Liver (tissue), 3 donors: Measurements from ENCODE around the gene VGLL4.

Source experiments
- EGR1 ChIP-seq, 2 donors: IDR thresholded peaks; 2 replicates each; pipeline ENCODE4 v1.6.1; 2016 to 2018; ENCODE audit warnings: antibody characterized with exemption in 2 of 2, low read depth in 2 of 2
- FOXA2 ChIP-seq: IDR thresholded peaks from 2 replicates; pipeline ENCODE4 v1.6.1; 2016; ENCODE audit warnings: antibody characterized with exemption
- JUND ChIP-seq, 2 donors: IDR thresholded peaks; 2 replicates each; pipeline ENCODE4 v1.6.1; 2016; ENCODE audit warnings: antibody characterized with exemption in 2 of 2
- NR2F2 ChIP-seq: IDR thresholded peaks from 2 replicates; pipeline ENCODE4 v1.6.1; 2016; ENCODE audit warnings: antibody characterized with exemption
- RAD21 ChIP-seq, 2 donors: IDR thresholded peaks; 2 replicates each; pipeline ENCODE4 v1.6.1; 2016; ENCODE audit warnings: antibody characterized with exemption in 2 of 2, mild to moderate bottlenecking in 2 of 2
- SP1 ChIP-seq: IDR thresholded peaks from 2 replicates; pipeline ENCODE4 v1.6.1; 2018; ENCODE audit warnings: antibody characterized with exemption, mild to moderate bottlenecking
- TAF1 ChIP-seq: conservative IDR thresholded peaks from 2 replicates; pipeline ENCODE4 v1.6.1; 2016; ENCODE audit warnings: antibody characterized with exemption, mild to moderate bottlenecking
- YY1 ChIP-seq: IDR thresholded peaks from 2 replicates; pipeline ENCODE4 v1.6.1; 2016; ENCODE audit warnings: antibody characterized with exemption, mild to moderate bottlenecking
- TF ChIP-seq, protein P1 (sequence below): fragments of 150-350 bp; IDR thresholded peaks from 2 replicates; pipeline ENCODE4 v1.5.1; 2017; ENCODE audit warnings: improper control_type of control experiment, low read depth, low read length; ENCODE audit not compliant: missing input control
- TF ChIP-seq, protein P2 (sequence below): IDR thresholded peaks from 2 replicates; pipeline ENCODE4 v1.6.1; 2016; ENCODE audit warnings: antibody characterized with exemption, mild to moderate bottlenecking
- TF ChIP-seq, protein P3 (sequence below): IDR thresholded peaks from 2 replicates; pipeline ENCODE4 v1.6.1; 2016; ENCODE audit warnings: antibody characterized with exemption
- TF ChIP-seq, protein P4 (sequence below): IDR thresholded peaks from 2 replicates; pipeline ENCODE4 v1.6.1; 2016; ENCODE audit warnings: antibody characterized with exemption
- TF ChIP-seq, protein P5 (sequence below): IDR thresholded peaks from 2 replicates; pipeline ENCODE4 v1.6.1; 2016; ENCODE audit warnings: antibody characterized with exemption
- donor health status: healthy.
- donor health status: healthy.

DNA sequence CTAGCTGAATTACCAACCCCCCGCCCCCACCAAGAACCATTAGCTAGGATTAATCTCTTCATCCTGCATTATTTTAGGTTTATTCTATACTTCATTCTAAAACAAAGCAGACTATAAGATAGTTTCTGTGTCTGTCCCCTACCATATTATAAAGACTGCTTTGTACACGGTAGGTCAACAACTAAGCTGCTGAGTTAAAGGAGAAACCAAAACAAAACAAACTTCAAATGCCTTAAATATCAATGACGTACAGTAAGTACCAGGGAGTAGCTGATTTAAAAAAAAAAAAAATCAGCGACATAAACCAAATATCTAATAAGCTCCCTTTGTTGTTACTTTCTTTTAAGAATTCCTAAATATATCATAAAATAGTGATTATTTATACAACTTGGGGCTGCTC lies 7.8 kb upstream of the VGLL4 start:
- TF ChIP-seq RAD21 (IDR thresholded peaks at IDR 0.05) (no peak), YY1 (no peak), SP1 (no peak), FOXA2 (no peak), JUND (IDR thresholded peaks at IDR 0.05) (no peak), NR2F2 (no peak), TAF1 (no peak), EGR1 (IDR thresholded peaks at IDR 0.05; ENCODE audit: low read depth in 2 of 2) (no peak)
- TF ChIP-seq, protein P1, sequence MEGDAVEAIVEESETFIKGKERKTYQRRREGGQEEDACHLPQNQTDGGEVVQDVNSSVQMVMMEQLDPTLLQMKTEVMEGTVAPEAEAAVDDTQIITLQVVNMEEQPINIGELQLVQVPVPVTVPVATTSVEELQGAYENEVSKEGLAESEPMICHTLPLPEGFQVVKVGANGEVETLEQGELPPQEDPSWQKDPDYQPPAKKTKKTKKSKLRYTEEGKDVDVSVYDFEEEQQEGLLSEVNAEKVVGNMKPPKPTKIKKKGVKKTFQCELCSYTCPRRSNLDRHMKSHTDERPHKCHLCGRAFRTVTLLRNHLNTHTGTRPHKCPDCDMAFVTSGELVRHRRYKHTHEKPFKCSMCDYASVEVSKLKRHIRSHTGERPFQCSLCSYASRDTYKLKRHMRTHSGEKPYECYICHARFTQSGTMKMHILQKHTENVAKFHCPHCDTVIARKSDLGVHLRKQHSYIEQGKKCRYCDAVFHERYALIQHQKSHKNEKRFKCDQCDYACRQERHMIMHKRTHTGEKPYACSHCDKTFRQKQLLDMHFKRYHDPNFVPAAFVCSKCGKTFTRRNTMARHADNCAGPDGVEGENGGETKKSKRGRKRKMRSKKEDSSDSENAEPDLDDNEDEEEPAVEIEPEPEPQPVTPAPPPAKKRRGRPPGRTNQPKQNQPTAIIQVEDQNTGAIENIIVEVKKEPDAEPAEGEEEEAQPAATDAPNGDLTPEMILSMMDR = no peak
- TF ChIP-seq, protein P2, sequence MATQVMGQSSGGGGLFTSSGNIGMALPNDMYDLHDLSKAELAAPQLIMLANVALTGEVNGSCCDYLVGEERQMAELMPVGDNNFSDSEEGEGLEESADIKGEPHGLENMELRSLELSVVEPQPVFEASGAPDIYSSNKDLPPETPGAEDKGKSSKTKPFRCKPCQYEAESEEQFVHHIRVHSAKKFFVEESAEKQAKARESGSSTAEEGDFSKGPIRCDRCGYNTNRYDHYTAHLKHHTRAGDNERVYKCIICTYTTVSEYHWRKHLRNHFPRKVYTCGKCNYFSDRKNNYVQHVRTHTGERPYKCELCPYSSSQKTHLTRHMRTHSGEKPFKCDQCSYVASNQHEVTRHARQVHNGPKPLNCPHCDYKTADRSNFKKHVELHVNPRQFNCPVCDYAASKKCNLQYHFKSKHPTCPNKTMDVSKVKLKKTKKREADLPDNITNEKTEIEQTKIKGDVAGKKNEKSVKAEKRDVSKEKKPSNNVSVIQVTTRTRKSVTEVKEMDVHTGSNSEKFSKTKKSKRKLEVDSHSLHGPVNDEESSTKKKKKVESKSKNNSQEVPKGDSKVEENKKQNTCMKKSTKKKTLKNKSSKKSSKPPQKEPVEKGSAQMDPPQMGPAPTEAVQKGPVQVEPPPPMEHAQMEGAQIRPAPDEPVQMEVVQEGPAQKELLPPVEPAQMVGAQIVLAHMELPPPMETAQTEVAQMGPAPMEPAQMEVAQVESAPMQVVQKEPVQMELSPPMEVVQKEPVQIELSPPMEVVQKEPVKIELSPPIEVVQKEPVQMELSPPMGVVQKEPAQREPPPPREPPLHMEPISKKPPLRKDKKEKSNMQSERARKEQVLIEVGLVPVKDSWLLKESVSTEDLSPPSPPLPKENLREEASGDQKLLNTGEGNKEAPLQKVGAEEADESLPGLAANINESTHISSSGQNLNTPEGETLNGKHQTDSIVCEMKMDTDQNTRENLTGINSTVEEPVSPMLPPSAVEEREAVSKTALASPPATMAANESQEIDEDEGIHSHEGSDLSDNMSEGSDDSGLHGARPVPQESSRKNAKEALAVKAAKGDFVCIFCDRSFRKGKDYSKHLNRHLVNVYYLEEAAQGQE = no peak
- TF ChIP-seq, protein P3, sequence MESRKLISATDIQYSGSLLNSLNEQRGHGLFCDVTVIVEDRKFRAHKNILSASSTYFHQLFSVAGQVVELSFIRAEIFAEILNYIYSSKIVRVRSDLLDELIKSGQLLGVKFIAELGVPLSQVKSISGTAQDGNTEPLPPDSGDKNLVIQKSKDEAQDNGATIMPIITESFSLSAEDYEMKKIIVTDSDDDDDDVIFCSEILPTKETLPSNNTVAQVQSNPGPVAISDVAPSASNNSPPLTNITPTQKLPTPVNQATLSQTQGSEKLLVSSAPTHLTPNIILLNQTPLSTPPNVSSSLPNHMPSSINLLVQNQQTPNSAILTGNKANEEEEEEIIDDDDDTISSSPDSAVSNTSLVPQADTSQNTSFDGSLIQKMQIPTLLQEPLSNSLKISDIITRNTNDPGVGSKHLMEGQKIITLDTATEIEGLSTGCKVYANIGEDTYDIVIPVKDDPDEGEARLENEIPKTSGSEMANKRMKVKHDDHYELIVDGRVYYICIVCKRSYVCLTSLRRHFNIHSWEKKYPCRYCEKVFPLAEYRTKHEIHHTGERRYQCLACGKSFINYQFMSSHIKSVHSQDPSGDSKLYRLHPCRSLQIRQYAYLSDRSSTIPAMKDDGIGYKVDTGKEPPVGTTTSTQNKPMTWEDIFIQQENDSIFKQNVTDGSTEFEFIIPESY = no peak
- TF ChIP-seq, protein P4, sequence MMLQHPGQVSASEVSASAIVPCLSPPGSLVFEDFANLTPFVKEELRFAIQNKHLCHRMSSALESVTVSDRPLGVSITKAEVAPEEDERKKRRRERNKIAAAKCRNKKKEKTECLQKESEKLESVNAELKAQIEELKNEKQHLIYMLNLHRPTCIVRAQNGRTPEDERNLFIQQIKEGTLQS = no peak
- TF ChIP-seq, protein P5, sequence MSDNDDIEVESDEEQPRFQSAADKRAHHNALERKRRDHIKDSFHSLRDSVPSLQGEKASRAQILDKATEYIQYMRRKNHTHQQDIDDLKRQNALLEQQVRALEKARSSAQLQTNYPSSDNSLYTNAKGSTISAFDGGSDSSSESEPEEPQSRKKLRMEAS = no peak
